GM23248 (cell line): ENCODE measurements around the gene ACBD5.

Source experiments
- EZH2 ChIP-seq: fragments of 200-600 bp; sonication (generic); IDR thresholded peaks from 2 replicates; pipeline ENCODE4 v1.6.1; 2018; ENCODE audit warnings: antibody characterized with exemption, mild to moderate bottlenecking; ENCODE audit not compliant: insufficient read depth, poor library complexity, severe bottlenecking
- EZH2phosphoT487 ChIP-seq: fragments of 200-600 bp; sonication (generic); IDR thresholded peaks from 2 replicates; pipeline ENCODE4 v1.6.1; 2018; ENCODE audit warnings: antibody characterized with exemption, moderate library complexity, mild to moderate bottlenecking, low read depth; ENCODE audit not compliant: insufficient read depth

DNA sequence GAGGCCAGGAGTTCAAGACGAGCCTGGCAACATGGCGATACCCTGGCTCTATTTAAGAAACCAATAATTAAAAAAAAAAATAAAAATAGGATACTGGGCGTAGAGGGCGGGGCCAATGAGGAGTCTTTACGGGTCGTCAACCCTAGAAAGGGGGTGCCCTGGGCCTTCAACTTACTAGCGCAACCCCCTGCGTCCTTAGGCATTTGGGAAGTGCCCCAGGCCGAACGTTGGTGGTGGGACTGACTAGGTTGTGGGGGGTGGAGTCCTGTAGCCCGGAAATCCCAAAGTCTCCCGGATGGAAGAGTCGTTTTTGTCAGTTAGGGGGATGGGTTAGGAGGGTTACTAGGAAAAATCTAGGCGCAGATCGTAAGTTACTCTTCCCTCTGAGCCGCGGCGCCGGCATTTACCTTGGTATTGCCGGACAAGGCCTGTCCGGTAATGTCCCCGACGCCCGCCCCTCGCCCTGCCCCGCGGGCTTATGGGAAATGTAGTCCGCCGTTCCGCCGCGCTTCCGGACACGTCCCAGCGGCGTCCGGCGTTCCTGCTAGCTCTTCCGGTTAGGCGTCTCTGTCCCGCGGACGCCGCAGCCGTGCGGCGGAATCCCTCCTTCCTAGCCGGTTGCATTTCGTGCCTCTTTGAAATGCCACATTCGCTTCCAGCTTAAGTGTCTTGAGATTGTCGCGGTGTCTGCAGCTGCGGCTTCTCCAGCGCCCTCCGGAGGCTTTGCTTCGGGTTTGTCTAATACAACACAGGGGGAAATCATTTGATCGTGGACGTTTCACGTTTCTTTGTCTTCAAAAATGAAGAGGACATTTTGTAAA is 1.3 kb upstream of the ACBD5 start:
- TF ChIP-seq EZH2 (no peak), EZH2phosphoT487 (no peak)
